ENCODE data around the gene AXIN1. TPM values are rescaled to one million over a fixed set of nuclear protein-coding genes. Genes with fewer than 3 reads are reported as not detected.

The AXIN1 gene
- total and polyA plus RNA-seq, 9 donors, result 3.7 to 27.2 (median 23.0) TPM

DNA sequence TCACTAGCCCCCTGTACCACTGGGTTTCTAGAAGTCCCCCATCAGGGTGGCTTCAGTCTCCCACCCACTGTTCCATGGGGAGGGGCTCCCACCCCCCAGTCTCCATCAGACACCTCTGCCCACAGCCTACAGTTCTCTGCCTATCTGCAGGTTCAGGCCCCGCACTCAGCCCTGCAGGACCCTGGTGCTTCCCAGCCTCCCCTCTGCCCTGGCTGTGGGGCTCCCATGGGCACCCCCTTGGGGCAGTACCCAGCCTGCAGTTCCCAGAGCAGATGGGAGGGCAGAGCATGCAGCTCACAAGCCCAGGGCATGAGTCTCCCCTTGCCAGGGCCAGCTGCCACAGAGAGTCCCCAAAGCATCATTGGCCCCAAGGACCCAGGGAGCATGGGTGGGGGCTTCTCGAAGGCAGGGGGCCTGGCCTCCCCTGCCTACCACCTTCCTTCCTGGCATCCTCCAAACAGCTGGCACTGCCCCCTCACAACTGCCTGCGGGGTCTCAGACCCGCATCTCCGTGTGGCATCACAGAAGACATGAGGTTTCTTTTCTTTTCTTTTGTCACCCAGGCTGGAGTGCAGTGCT lies 20.6 kb upstream of the AXIN1 start:
- Histone ChIP-seq H3K27me3 (no peaks in the 10 kb centered on the region), H3K4me3 (no peak overlapping the region), H3K27ac (no peak overlapping the region), H3K9me3 (no peaks in the 10 kb centered on the region), H3K4me1 (ENCODE audit: insufficient read depth) (peaks cover 3% of the 10 kb centered on the region), H3K36me3 (no peaks in the 10 kb centered on the region)
- intact Hi-C loops (cut with DNase I), result no loop called here
- DNase-seq, result peak in 1 of 5 donors; percentile 26
- WGBS, 3 donors, result 72 to 90% (median 84%) methylated on average over 5 of the region's 5 CpGs
- TF ChIP-seq, protein P1, sequence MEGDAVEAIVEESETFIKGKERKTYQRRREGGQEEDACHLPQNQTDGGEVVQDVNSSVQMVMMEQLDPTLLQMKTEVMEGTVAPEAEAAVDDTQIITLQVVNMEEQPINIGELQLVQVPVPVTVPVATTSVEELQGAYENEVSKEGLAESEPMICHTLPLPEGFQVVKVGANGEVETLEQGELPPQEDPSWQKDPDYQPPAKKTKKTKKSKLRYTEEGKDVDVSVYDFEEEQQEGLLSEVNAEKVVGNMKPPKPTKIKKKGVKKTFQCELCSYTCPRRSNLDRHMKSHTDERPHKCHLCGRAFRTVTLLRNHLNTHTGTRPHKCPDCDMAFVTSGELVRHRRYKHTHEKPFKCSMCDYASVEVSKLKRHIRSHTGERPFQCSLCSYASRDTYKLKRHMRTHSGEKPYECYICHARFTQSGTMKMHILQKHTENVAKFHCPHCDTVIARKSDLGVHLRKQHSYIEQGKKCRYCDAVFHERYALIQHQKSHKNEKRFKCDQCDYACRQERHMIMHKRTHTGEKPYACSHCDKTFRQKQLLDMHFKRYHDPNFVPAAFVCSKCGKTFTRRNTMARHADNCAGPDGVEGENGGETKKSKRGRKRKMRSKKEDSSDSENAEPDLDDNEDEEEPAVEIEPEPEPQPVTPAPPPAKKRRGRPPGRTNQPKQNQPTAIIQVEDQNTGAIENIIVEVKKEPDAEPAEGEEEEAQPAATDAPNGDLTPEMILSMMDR (IDR thresholded peaks at IDR 0.05), result no peak
- TF ChIP-seq EP300 (IDR thresholded peaks at IDR 0.05) (no peak), POLR2A (IDR thresholded peaks at IDR 0.05) (no peak)

DNA sequence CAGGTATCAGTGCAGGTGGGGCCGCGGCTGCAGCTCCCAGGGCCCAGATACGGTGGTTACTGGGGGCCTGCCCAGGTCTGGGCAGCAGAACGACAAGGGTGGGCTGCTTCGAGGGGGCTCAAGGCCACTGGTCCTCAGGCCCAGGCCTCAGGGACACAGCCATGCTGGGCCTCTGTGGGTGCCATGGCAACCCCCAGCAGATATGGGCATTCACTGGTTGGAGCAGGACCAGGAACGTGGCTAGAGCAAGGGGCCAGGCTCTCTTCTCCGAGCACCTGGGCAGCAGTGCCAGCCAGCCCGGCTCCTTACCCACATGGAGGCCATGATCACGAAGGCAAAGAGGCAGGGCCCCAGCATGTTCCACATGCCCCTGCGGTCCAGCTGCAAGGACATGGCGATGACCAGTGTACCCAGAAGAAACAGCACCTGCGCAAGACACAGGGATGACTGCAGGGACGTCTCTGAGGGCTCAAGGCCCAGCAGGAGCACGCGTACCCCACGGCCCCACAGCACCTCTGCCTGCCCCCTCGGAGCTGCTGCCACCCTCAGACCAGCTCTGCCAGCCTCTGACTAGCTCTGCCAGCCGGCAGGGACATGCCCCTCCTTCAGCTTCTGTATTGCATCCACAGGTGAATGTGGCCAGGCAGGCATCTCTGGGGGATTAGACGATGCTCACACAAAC lies 19.9 kb upstream of the AXIN1 start:
- H3K27me3 ChIP-seq, result no peaks in the 10 kb centered on the region
- H3K9me3 ChIP-seq, result no peaks in the 10 kb centered on the region
- H3K36me3 ChIP-seq, result no peaks in the 10 kb centered on the region
- intact Hi-C loops (cut with DNase I), result no loop called here
- DNase-seq, result no peak
- peaks cover 3% of the 10 kb centered on the region for H3K4me1 ChIP-seq (ENCODE audit: insufficient read depth)
- no peak overlapping the region for H3K4me3 ChIP-seq
- no peak for TF ChIP-seq EP300 (IDR thresholded peaks at IDR 0.05)
- WGBS, 3 donors, result 85 to 90% (median 87%) methylated on average over 16 to 19 of the region's 19 CpGs
- no peak overlapping the region for H3K27ac ChIP-seq

DNA sequence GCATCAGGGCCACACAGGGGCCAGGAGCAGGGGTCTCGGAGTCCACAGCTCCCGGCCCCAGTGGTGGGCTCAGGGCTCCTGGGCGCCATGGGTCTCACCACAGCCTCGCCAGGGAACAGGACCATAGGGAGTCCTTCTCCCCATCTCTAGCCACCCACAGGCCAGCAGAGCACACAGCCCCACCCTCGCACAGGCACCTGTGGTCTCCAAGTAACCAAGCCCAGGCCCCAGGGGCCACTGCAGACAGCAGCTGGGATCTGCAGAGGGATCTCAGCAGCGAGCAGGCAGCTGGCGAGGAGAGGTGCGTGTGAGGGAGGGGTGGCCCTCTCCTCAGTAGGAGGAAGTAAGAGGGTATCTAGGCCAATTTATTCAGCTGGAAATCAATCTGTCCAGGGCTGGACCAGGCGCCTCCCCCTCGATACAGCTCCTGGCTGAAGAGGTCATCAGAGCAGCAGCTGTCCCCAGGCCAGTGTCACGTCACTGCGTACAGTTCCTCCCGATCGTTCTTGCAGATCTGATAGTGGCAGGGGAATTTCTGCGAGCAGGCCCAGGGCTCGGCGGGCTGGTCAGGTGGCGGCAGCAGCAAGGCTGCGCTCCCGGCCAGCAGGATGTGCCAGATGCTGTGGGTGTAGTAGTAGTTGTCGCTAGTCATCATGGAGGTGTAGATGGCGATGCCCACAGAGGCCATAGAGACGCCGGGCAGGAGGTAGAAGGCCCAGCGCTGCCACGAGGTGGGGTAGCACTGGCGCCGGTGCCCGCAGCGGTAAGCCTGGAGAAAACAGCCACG lies 19.2 kb upstream of the AXIN1 start:
- Histone ChIP-seq H3K9me3 (no peaks in the 10 kb centered on the region), H3K27me3 (no peaks in the 10 kb centered on the region), H3K27ac (no peak overlapping the region), H3K36me3 (no peaks in the 10 kb centered on the region), H3K4me1 (ENCODE audit: insufficient read depth) (peaks cover 3% of the 10 kb centered on the region), H3K4me3 (no peak overlapping the region)
- 86 to 88% (median 88%) methylated on average over 31 of the region's 31 CpGs for WGBS, 3 donors
- no peak for TF ChIP-seq EP300 (IDR thresholded peaks at IDR 0.05)
- TF ChIP-seq, protein P1 (IDR thresholded peaks at IDR 0.05), result no peak
- no peak for TF ChIP-seq POLR2A (IDR thresholded peaks at IDR 0.05)
- peak in 2 of 5 donors; percentile 30 to 34 for DNase-seq
- intact Hi-C loops (cut with DNase I), result no loop called here

DNA sequence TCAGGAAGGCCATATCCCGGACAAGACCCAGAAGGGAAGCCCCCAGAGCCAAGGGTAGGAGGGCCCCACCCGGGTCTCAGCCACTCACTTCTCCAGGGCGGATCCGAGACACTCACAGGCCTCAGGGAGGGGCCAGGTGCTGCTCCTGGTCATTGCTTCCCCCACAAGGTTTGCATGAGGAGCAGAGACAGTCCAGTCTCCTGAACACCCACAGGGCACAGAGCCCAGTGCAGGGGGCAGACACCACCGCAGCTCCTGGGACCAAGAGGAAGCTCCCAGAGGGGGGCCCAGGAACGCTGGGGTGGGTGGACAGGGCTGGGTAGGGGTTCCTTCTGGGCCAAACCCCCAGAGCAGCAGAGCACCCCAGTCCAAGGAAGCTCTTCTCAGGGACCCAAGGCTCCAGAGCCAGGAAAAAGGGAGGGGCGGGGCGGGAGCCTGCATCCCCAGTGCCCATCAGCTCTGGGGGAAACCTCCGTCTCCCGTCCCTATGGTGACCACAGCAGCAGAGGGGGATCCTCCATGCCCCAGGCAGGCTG lies 18.5 kb upstream of the AXIN1 start:
- WGBS, 3 donors, result 59 to 71% (median 64%) methylated on average over 10 of the region's 10 CpGs
- H3K4me1 ChIP-seq (ENCODE audit: insufficient read depth), result peaks cover 3% of the 10 kb centered on the region

More for the DNA sequence above, 18.5 kb upstream of the AXIN1 start:
- Histone ChIP-seq H3K27me3 (no peaks in the 10 kb centered on the region), H3K27ac (no peak overlapping the region), H3K36me3 (no peaks in the 10 kb centered on the region), H3K4me3 (peak overlapping the region; percentile 49), H3K9me3 (no peaks in the 10 kb centered on the region)
- TF ChIP-seq, protein P1 (IDR thresholded peaks at IDR 0.05), result no peak
- TF ChIP-seq EP300 (IDR thresholded peaks at IDR 0.05) (no peak), POLR2A (IDR thresholded peaks at IDR 0.05) (no peak)
- DNase-seq, result peak in 1 of 5 donors; percentile 39
- intact Hi-C loops (cut with DNase I), result no loop called here
